CD8-positive, alpha-beta memory T cell (primary cell): ENCODE measurements around the gene YBX1. TPM values are rescaled to one million over a fixed set of nuclear protein-coding genes. Genes with fewer than 3 reads are reported as not detected.
"Not testable (repeated sequence)": the region's sequence is repeated elsewhere in the genome, so short reads cannot be mapped to it uniquely, and the experiment has no call there.

Experiments
- CTCF ChIA-PET: fragments of 350-600 bp; sonication (Branson Sonifier 250); formaldehyde crosslinking; loops from one replicate; lab custom pipeline; 2021; ENCODE audit warnings: antibody characterized with exemption; lab: Charles Lee
- POLR2A ChIA-PET: fragments of 350-600 bp; sonication (Branson Sonifier 250); formaldehyde crosslinking; loops from one replicate; lab custom pipeline; 2021; ENCODE audit warnings: antibody characterized with exemption; lab: Charles Lee
- DNase-seq, 5 donors: peaks; one replicate each; pipeline versions ENCODE4 v3.0.0 to v3.0.0-alpha.2; 2020 to 2022; ENCODE audit warnings: mixed read lengths in 1 of 5
- H3K27ac ChIP-seq: one replicate; pipeline ENCODE4 v1.7.0; 2013; ENCODE audit warnings: low read depth, mild to moderate bottlenecking, low read length, moderate library complexity
- H3K27me3 ChIP-seq: 2 replicates; pipeline ENCODE4 v1.7.0; 2013; ENCODE audit warnings: low read length, mild to moderate bottlenecking; ENCODE audit not compliant: insufficient read depth, poor library complexity, severe bottlenecking
- H3K36me3 ChIP-seq: 2 replicates; pipeline ENCODE4 v1.7.0; 2013; ENCODE audit warnings: mild to moderate bottlenecking, low read length, moderate library complexity; ENCODE audit not compliant: insufficient read depth
- H3K4me1 ChIP-seq: 2 replicates; pipeline ENCODE4 v1.7.0; 2013; ENCODE audit warnings: mild to moderate bottlenecking, low read length, moderate library complexity; ENCODE audit not compliant: insufficient read depth
- H3K4me3 ChIP-seq: 2 replicates; pipeline ENCODE4 v1.7.0; 2013; ENCODE audit warnings: mild to moderate bottlenecking, low read length
- H3K9me3 ChIP-seq: 2 replicates; pipeline ENCODE4 v1.7.0; 2013; ENCODE audit warnings: mild to moderate bottlenecking, low read length
- H3K27ac Mint-ChIP-seq, 8 donors: one replicate each; pipeline ENCODE4 v1.8.0; 2020 to 2021; ENCODE audit warnings: mixed read lengths in 8 of 8, mild to moderate bottlenecking in 6 of 8, inconsistent platforms in 3 of 8, moderate library complexity in 3 of 8
- H3K27me3 Mint-ChIP-seq, 2 donors: one replicate each; pipeline ENCODE4 v1.8.0; 2020 to 2021; ENCODE audit warnings: mixed read lengths in 2 of 2, mild to moderate bottlenecking in 1 of 2, moderate library complexity in 1 of 2
- H3K36me3 Mint-ChIP-seq, 3 donors: one replicate each; pipeline ENCODE4 v1.8.0; 2020 to 2021; ENCODE audit warnings: mixed read lengths in 3 of 3, inconsistent platforms in 1 of 3, mild to moderate bottlenecking in 1 of 3
- H3K4me1 Mint-ChIP-seq, 3 donors: one replicate each; pipeline ENCODE4 v1.8.0; 2020 to 2021; ENCODE audit warnings: mixed read lengths in 3 of 3, inconsistent platforms in 1 of 3, mild to moderate bottlenecking in 1 of 3
- H3K4me3 Mint-ChIP-seq, 7 donors: one replicate each; pipeline ENCODE4 v1.8.0; 2020 to 2021; ENCODE audit warnings: mixed read lengths in 7 of 7, mild to moderate bottlenecking in 6 of 7, moderate library complexity in 4 of 7, inconsistent platforms in 2 of 7
- H3K9me3 Mint-ChIP-seq, 5 donors: one replicate each; pipeline ENCODE4 v1.8.0; 2020 to 2022; ENCODE audit warnings: mixed read lengths in 5 of 5, mild to moderate bottlenecking in 3 of 5, moderate library complexity in 2 of 5, inconsistent platforms in 1 of 5
- polyA plus RNA-seq: library from polyadenylated mRNA; unstranded; fragments of 300-500 nt; fragmentation: Illumina TruSeq; gene quantifications from one replicate; pipeline ENCODE4 v1.2.3, GENCODE V29; 2021
- total RNA-seq, 2 experiments: library from RNA; stranded (reverse); gene quantifications; one replicate each; pipeline ENCODE4 v1.2.3, GENCODE V29; 2021

YBX1 gene
- total and polyA plus RNA-seq, 3 experiments from 2014 or later, result 99.0 to 1,379 (median 1,366) TPM

GRCh38 chr1:42712808-42713207, 30.6 kb downstream of the YBX1 start:
- peaks cover 12% of the 10 kb centered on the region for H3K9me3 ChIP-seq
- H3K4me3 ChIP-seq, CTCF ChIA-PET, POLR2A ChIA-PET, DNase-seq, H3K4me3 Mint-ChIP-seq, H3K27me3 Mint-ChIP-seq, H3K36me3 ChIP-seq, H3K4me1 ChIP-seq, H3K27ac ChIP-seq, H3K27ac Mint-ChIP-seq, H3K27me3 ChIP-seq: not testable (repeated sequence)
- H3K9me3 Mint-ChIP-seq, result peaks cover 19 to 28% (median 26%) of the 10 kb centered on the region in 5 donors
- H3K36me3 Mint-ChIP-seq, result peaks cover 33 to 72% (median 69%) of the 10 kb centered on the region in 3 donors
- peaks cover 12 to 22% (median 21%) of the 10 kb centered on the region in 3 donors for H3K4me1 Mint-ChIP-seq

- Histone ChIP-seq H3K27me3 (no peaks in the 10 kb centered on the region), H3K36me3 (peaks cover 5% of the 10 kb centered on the region), H3K9me3 (peaks cover 12% of the 10 kb centered on the region), H3K27ac (no peak overlapping the region), H3K4me1 (no peaks in the 10 kb centered on the region), H3K4me3 (no peak overlapping the region)
- H3K27me3 Mint-ChIP-seq, result no peaks in the 10 kb centered on the region
- H3K9me3 Mint-ChIP-seq, result peaks cover 19 to 28% (median 26%) of the 10 kb centered on the region in 5 donors
- POLR2A ChIA-PET, result no interaction called here
- peaks cover 30 to 71% (median 71%) of the 10 kb centered on the region in 3 donors for H3K36me3 Mint-ChIP-seq
- no peak for DNase-seq
- no peak overlapping the region for H3K27ac Mint-ChIP-seq
- H3K4me3 Mint-ChIP-seq, result no peak overlapping the region
- CTCF ChIA-PET, result no interaction called here
- peaks cover 12 to 21% (median 19%) of the 10 kb centered on the region in 3 donors for H3K4me1 Mint-ChIP-seq
Observed at GRCh38 chr1:42713293-42713692, 31.1 kb downstream of the YBX1 start.

GRCh38 chr1:42714441-42714840, 32.2 kb downstream of the YBX1 start:
- H3K27me3 ChIP-seq, H3K27me3 Mint-ChIP-seq, CTCF ChIA-PET, H3K4me3 Mint-ChIP-seq, H3K4me3 ChIP-seq, H3K27ac Mint-ChIP-seq, H3K4me1 ChIP-seq, H3K27ac ChIP-seq, DNase-seq, H3K36me3 ChIP-seq, POLR2A ChIA-PET: not testable (repeated sequence)
- H3K36me3 Mint-ChIP-seq, result peaks cover 31 to 69% (median 67%) of the 10 kb centered on the region in 3 donors
- H3K9me3 ChIP-seq, result peaks cover 12% of the 10 kb centered on the region
- peaks cover 12 to 21% (median 15%) of the 10 kb centered on the region in 3 donors for H3K4me1 Mint-ChIP-seq
- H3K9me3 Mint-ChIP-seq, result peaks cover 19 to 28% (median 26%) of the 10 kb centered on the region in 5 donors

- ChIA-PET CTCF (no interaction called here), POLR2A (no interaction called here)
- Histone ChIP-seq H3K27me3 (no peaks in the 10 kb centered on the region), H3K9me3 (no peaks in the 10 kb centered on the region), H3K27ac (no peak overlapping the region), H3K4me3 (no peak overlapping the region), H3K4me1 (no peaks in the 10 kb centered on the region), H3K36me3 (no peaks in the 10 kb centered on the region)
- Mint-ChIP-seq H3K36me3 (peaks cover 9 to 23% (median 21%) of the 10 kb centered on the region in 3 donors), H3K4me3 (no peak overlapping the region), H3K27ac (no peak overlapping the region), H3K9me3 (no peaks in the 10 kb centered on the region), H3K27me3 (no peaks in the 10 kb centered on the region), H3K4me1 (peaks cover 0 to 2% (median 0%) of the 10 kb centered on the region in 3 donors)
- DNase-seq, result no peak
Observed at GRCh38 chr1:42720868-42721267, 38.6 kb downstream of the YBX1 start.

GRCh38 chr1:42721926-42722325, 39.7 kb downstream of the YBX1 start:
- Mint-ChIP-seq H3K4me3 (no peak overlapping the region), H3K27me3 (no peaks in the 10 kb centered on the region), H3K36me3 (peaks cover 6 to 15% (median 13%) of the 10 kb centered on the region in 3 donors), H3K27ac (no peak overlapping the region), H3K4me1 (no peaks in the 10 kb centered on the region), H3K9me3 (no peaks in the 10 kb centered on the region)
- H3K4me3 ChIP-seq, result no peak overlapping the region
- no peak overlapping the region for H3K27ac ChIP-seq
- CTCF ChIA-PET, result no interaction called here
- POLR2A ChIA-PET, result interaction anchor here (0.6 kb wide), 2 partner anchors 13 to 1067 kb away, joined by 5 to 10 read pairs; no protein-coding TSS in a partner anchor
- no peak for DNase-seq
- no peaks in the 10 kb centered on the region for H3K36me3 ChIP-seq
- no peaks in the 10 kb centered on the region for H3K27me3 ChIP-seq
- H3K4me1 ChIP-seq, result no peaks in the 10 kb centered on the region
- no peaks in the 10 kb centered on the region for H3K9me3 ChIP-seq

GRCh38 chr1:42722403-42722802, 40.2 kb downstream of the YBX1 start:
- H3K4me3 ChIP-seq, H3K4me1 Mint-ChIP-seq, H3K27me3 ChIP-seq, H3K4me3 Mint-ChIP-seq, H3K27ac ChIP-seq, H3K36me3 ChIP-seq, H3K27me3 Mint-ChIP-seq, H3K9me3 Mint-ChIP-seq, H3K9me3 ChIP-seq, DNase-seq, H3K27ac Mint-ChIP-seq, H3K4me1 ChIP-seq: not testable (repeated sequence)
- H3K36me3 Mint-ChIP-seq, result peaks cover 4 to 11% (median 9%) of the 10 kb centered on the region in 3 donors
- ChIA-PET CTCF (interaction anchor here (0.7 kb wide), 1 partner anchor 166 kb away, joined by 3 read pairs; no protein-coding TSS in a partner anchor), POLR2A (interaction anchor here (0.6 kb wide), 2 partner anchors 13 to 1067 kb away, joined by 5 to 10 read pairs; no protein-coding TSS in a partner anchor)

- no peaks in the 10 kb centered on the region for H3K27me3 Mint-ChIP-seq
- Histone ChIP-seq H3K36me3 (no peaks in the 10 kb centered on the region), H3K4me3 (no peak overlapping the region), H3K27ac (no peak overlapping the region), H3K9me3 (no peaks in the 10 kb centered on the region), H3K27me3 (no peaks in the 10 kb centered on the region), H3K4me1 (no peaks in the 10 kb centered on the region)
- ChIA-PET POLR2A (no interaction called here), CTCF (no interaction called here)
- H3K4me3 Mint-ChIP-seq, result no peak overlapping the region
- no peak overlapping the region for H3K27ac Mint-ChIP-seq
- DNase-seq, result no peak
- peaks cover 0 to 3% (median 0%) of the 10 kb centered on the region in 3 donors for H3K36me3 Mint-ChIP-seq
- H3K4me1 Mint-ChIP-seq, result no peaks in the 10 kb centered on the region
- H3K9me3 Mint-ChIP-seq, result no peaks in the 10 kb centered on the region
Observed at GRCh38 chr1:42723511-42723910, 41.3 kb downstream of the YBX1 start.

- H3K4me1 Mint-ChIP-seq, H3K4me3 Mint-ChIP-seq, H3K4me1 ChIP-seq, H3K9me3 Mint-ChIP-seq, H3K27ac ChIP-seq, H3K27me3 ChIP-seq, H3K4me3 ChIP-seq, CTCF ChIA-PET, POLR2A ChIA-PET, H3K36me3 ChIP-seq, H3K27me3 Mint-ChIP-seq, H3K36me3 Mint-ChIP-seq, H3K9me3 ChIP-seq, DNase-seq, H3K27ac Mint-ChIP-seq: not testable (repeated sequence)
Observed at GRCh38 chr1:42725820-42726219, 43.6 kb downstream of the YBX1 start.
